Liver (tissue), 9 donors: ENCODE results near the gene TESK2. TPM values are rescaled to one million over a fixed set of nuclear protein-coding genes. Genes with fewer than 3 reads are reported as not detected.

Experiments
- DNase-seq: peaks from one replicate; pipeline ENCODE4 v3.0.0-alpha.2; 2017; ENCODE audit warnings: low spot score
- H3K27ac ChIP-seq, 2 donors: one replicate each; pipeline ENCODE4 v1.7.0; 2013; ENCODE audit warnings: inconsistent platforms in 2 of 2, low read length in 2 of 2, control low read depth in 1 of 2, low read depth in 1 of 2, mild to moderate bottlenecking in 1 of 2
- H3K27me3 ChIP-seq, 4 donors: one replicate each; pipeline versions ENCODE4 v1.6.1 to v1.7.0; 2013; ENCODE audit warnings: low read length in 3 of 4, inconsistent platforms in 1 of 4, mild to moderate bottlenecking in 1 of 4, moderate library complexity in 1 of 4; ENCODE audit not compliant: control insufficient read depth in 4 of 4, insufficient read depth in 4 of 4
- H3K36me3 ChIP-seq, 4 donors: one replicate each; pipeline versions ENCODE4 v1.6.1 to v1.7.0; 2013; ENCODE audit warnings: low read length in 3 of 4, mild to moderate bottlenecking in 3 of 4, low read depth in 1 of 4, moderate library complexity in 1 of 4; ENCODE audit not compliant: control insufficient read depth in 4 of 4, insufficient read depth in 3 of 4
- H3K4me1 ChIP-seq, 4 donors: one replicate each; pipeline versions ENCODE4 v1.6.1 to v1.7.0; 2013; ENCODE audit warnings: low read length in 3 of 4, mild to moderate bottlenecking in 3 of 4, moderate library complexity in 1 of 4; ENCODE audit not compliant: control insufficient read depth in 4 of 4, insufficient read depth in 4 of 4
- H3K4me3 ChIP-seq, 3 donors: one replicate each; pipeline versions ENCODE4 v1.6.1 to v1.7.0; 2013; ENCODE audit warnings: low read length in 3 of 3, control low read depth in 1 of 3, low read depth in 1 of 3, mild to moderate bottlenecking in 1 of 3
- H3K9ac ChIP-seq, 2 donors: one replicate each; pipeline ENCODE4 v1.7.0; 2013; ENCODE audit warnings: low read length in 2 of 2, mild to moderate bottlenecking in 2 of 2, moderate library complexity in 2 of 2, control low read depth in 1 of 2, low read depth in 1 of 2
- H3K9me3 ChIP-seq, 4 donors: one replicate each; pipeline versions ENCODE4 v1.6.1 to v1.7.0; 2013; ENCODE audit warnings: low read length in 3 of 4; ENCODE audit not compliant: control insufficient read depth in 4 of 4
- ATF3 ChIP-seq: IDR thresholded peaks from 2 replicates; pipeline ENCODE4 v1.6.1; 2016; ENCODE audit warnings: antibody characterized with exemption
- CTCF ChIP-seq: fragments of 150-350 bp; IDR thresholded peaks from 2 replicates; pipeline ENCODE4 v1.5.1; 2017; ENCODE audit warnings: improper control_type of control experiment, low read depth, low read length; ENCODE audit not compliant: missing input control
- EGR1 ChIP-seq, 2 donors: IDR thresholded peaks; 2 replicates each; pipeline ENCODE4 v1.6.1; 2016 to 2018; ENCODE audit warnings: antibody characterized with exemption in 2 of 2, low read depth in 2 of 2
- FOXA1 ChIP-seq: IDR thresholded peaks from 2 replicates; pipeline ENCODE4 v1.6.1; 2016; ENCODE audit warnings: antibody characterized with exemption
- FOXA2 ChIP-seq: IDR thresholded peaks from 2 replicates; pipeline ENCODE4 v1.6.1; 2016; ENCODE audit warnings: antibody characterized with exemption
- GABPA ChIP-seq, 2 donors: IDR thresholded peaks in 1 of 2; conservative IDR thresholded peaks in 1 of 2; 2 replicates each; pipeline ENCODE4 v1.6.1; 2016; ENCODE audit warnings: antibody characterized with exemption in 2 of 2, mild to moderate bottlenecking in 1 of 2, moderate library complexity in 1 of 2
- HNF4A ChIP-seq, 2 donors: conservative IDR thresholded peaks; 2 replicates each; pipeline ENCODE4 v1.6.1; 2016; ENCODE audit warnings: antibody characterized with exemption in 2 of 2, mild to moderate bottlenecking in 2 of 2
- HNF4G ChIP-seq: IDR thresholded peaks from 2 replicates; pipeline ENCODE4 v1.6.1; 2016; ENCODE audit warnings: antibody characterized with exemption
- JUND ChIP-seq, 2 donors: IDR thresholded peaks; 2 replicates each; pipeline ENCODE4 v1.6.1; 2016; ENCODE audit warnings: antibody characterized with exemption in 2 of 2
- MAX ChIP-seq: IDR thresholded peaks from 2 replicates; pipeline ENCODE4 v1.6.1; 2016; ENCODE audit warnings: antibody characterized with exemption
- RAD21 ChIP-seq, 2 donors: IDR thresholded peaks; 2 replicates each; pipeline ENCODE4 v1.6.1; 2016; ENCODE audit warnings: antibody characterized with exemption in 2 of 2, mild to moderate bottlenecking in 2 of 2
- REST ChIP-seq: IDR thresholded peaks from 2 replicates; pipeline ENCODE4 v1.6.1; 2016; ENCODE audit warnings: antibody characterized with exemption, mild to moderate bottlenecking
- RXRA ChIP-seq, 2 donors: IDR thresholded peaks; 2 replicates each; pipeline ENCODE4 v1.6.1; 2017 to 2018; ENCODE audit warnings: antibody characterized with exemption in 2 of 2, mild to moderate bottlenecking in 1 of 2
- SP1 ChIP-seq: IDR thresholded peaks from 2 replicates; pipeline ENCODE4 v1.6.1; 2018; ENCODE audit warnings: antibody characterized with exemption, mild to moderate bottlenecking
- TAF1 ChIP-seq: conservative IDR thresholded peaks from 2 replicates; pipeline ENCODE4 v1.6.1; 2016; ENCODE audit warnings: antibody characterized with exemption, mild to moderate bottlenecking
- ZBTB33 ChIP-seq: IDR thresholded peaks from 2 replicates; pipeline ENCODE4 v1.6.1; 2016; ENCODE audit warnings: antibody characterized with exemption
- WGBS: extraction: QIAGEN DNeasy Blood & Tissue Kit; methylation state at CpG from one replicate; pipeline ENCODE4 v1.1.7; 2013; 5-methylcytosine and 5-hydroxymethylcytosine counted together
- polyA plus RNA-seq, 2 donors: library from polyadenylated mRNA; stranded (reverse) in 1 of 2; unstranded in 1 of 2; fragments of 200-250 nt in 1 of 2; fragments of >200 nt in 1 of 2; fragmentation: Nextera tagmentation in 1 of 2; extraction: Ambion mirVana in 1 of 2; gene quantifications; one replicate each; pipeline versions ENCODE4 v1.2.1 to v1.2.3, GENCODE V29; 2013 to 2015
- total RNA-seq, 2 donors: library from RNA; depleted of rRNA; stranded (reverse); fragments of >200 nt; gene quantifications; one replicate each; pipeline ENCODE4 v1.2.3, GENCODE V29; 2014
- donor health status: healthy.
- donor health status: healthy.
- donor health status: healthy.
- donor health status: healthy.
- donor health status: healthy.

Gene TESK2
- total and polyA plus RNA-seq, 4 donors: 2.4 to 8.2 (median 5.2) TPM

- H3K27ac ChIP-seq: peak overlapping the region; percentile 41 to 50
- H3K9me3 ChIP-seq: no peaks in the 10 kb centered on the region
- H3K36me3 ChIP-seq: no peaks in the 10 kb centered on the region
- 72% methylated on average over 3 of the region's 3 CpGs for WGBS
- TF ChIP-seq REST: no peak
- no peak for TF ChIP-seq HNF4G
- TF ChIP-seq HNF4A (conservative IDR thresholded peaks at IDR 0.05): no peak
- TF ChIP-seq SP1: no peak
- no peak for TF ChIP-seq GABPA (IDR thresholded peaks at IDR 0.05 in 1 of 2, conservative IDR thresholded peaks at IDR 0.05 in 1 of 2)
- no peak for TF ChIP-seq RXRA (IDR thresholded peaks at IDR 0.05)
- TF ChIP-seq CTCF: no peak
- TF ChIP-seq MAX: no peak
- TF ChIP-seq JUND (IDR thresholded peaks at IDR 0.05): no peak
- no peak for TF ChIP-seq ATF3
- TF ChIP-seq EGR1 (IDR thresholded peaks at IDR 0.05; ENCODE audit: low read depth in 2 of 2): no peak
- no peaks in the 10 kb centered on the region for H3K27me3 ChIP-seq
- DNase-seq: no peak
- peaks cover 0 to 9% (median 3%) of the 10 kb centered on the region in 4 donors for H3K4me1 ChIP-seq
- H3K4me3 ChIP-seq: no peak overlapping the region
- peak overlapping the region in 1 of 2 donors; percentile 14 for H3K9ac ChIP-seq
Observed at GRCh38 chr1:45394342-45394741, 96.6 kb downstream of the TESK2 start.

- Histone ChIP-seq H3K9ac (peak overlapping the region in 1 of 2 donors; percentile 14), H3K4me3 (no peak overlapping the region), H3K36me3 (no peaks in the 10 kb centered on the region), H3K9me3 (no peaks in the 10 kb centered on the region), H3K27ac (peak overlapping the region; percentile 41 to 50), H3K27me3 (no peaks in the 10 kb centered on the region), H3K4me1 (peaks cover 0 to 9% (median 3%) of the 10 kb centered on the region in 4 donors)
- DNase-seq: no peak
- WGBS: 76% methylated on average over 6 of the region's 6 CpGs
- TF ChIP-seq RXRA (IDR thresholded peaks at IDR 0.05) (no peak), TAF1 (no peak), FOXA1 (no peak), FOXA2 (no peak), ZBTB33 (no peak), SP1 (no peak), JUND (IDR thresholded peaks at IDR 0.05) (no peak), ATF3 (no peak), CTCF (no peak), RAD21 (IDR thresholded peaks at IDR 0.05) (no peak), EGR1 (IDR thresholded peaks at IDR 0.05; ENCODE audit: low read depth in 2 of 2) (no peak), MAX (no peak), HNF4G (no peak), HNF4A (conservative IDR thresholded peaks at IDR 0.05) (no peak)
Observed at GRCh38 chr1:45393718-45394302, 97.2 kb downstream of the TESK2 start.
